GM12873 (cell line): Measurements from ENCODE around the gene KCTD17.

Experiments
- TF ChIP-seq, protein P1 (sequence below): IDR thresholded peaks from 2 replicates; pipeline ENCODE4 v1.5.1; 2012; ENCODE audit warnings: low read depth, mild to moderate bottlenecking, moderate library complexity, low read length, control low read depth; ENCODE audit not compliant: insufficient read depth; ENCODE audit errors: missing control alignments

KCTD17 gene

DNA sequence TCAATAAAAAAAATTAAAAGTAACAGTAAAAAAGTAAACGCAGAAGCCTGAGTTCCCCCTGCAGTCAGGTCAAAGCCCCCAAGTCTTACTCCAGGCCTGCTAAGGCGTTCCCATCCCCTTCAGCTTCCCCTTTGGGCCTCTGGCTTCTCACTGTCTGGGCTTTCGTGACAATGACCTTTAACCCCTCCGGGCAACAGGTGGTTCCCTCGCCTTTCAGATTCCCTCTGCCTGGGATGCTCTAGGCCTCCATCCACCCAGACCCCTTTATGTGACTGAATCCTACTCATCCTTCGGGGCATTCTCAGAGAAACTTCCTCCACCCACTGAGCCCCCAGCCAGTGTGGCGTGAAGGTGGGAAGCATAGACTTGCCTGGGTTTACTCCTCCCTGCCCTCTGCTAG, 24.0 kb upstream of the KCTD17 start:
- TF ChIP-seq, protein P1, sequence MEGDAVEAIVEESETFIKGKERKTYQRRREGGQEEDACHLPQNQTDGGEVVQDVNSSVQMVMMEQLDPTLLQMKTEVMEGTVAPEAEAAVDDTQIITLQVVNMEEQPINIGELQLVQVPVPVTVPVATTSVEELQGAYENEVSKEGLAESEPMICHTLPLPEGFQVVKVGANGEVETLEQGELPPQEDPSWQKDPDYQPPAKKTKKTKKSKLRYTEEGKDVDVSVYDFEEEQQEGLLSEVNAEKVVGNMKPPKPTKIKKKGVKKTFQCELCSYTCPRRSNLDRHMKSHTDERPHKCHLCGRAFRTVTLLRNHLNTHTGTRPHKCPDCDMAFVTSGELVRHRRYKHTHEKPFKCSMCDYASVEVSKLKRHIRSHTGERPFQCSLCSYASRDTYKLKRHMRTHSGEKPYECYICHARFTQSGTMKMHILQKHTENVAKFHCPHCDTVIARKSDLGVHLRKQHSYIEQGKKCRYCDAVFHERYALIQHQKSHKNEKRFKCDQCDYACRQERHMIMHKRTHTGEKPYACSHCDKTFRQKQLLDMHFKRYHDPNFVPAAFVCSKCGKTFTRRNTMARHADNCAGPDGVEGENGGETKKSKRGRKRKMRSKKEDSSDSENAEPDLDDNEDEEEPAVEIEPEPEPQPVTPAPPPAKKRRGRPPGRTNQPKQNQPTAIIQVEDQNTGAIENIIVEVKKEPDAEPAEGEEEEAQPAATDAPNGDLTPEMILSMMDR, result no peak

DNA sequence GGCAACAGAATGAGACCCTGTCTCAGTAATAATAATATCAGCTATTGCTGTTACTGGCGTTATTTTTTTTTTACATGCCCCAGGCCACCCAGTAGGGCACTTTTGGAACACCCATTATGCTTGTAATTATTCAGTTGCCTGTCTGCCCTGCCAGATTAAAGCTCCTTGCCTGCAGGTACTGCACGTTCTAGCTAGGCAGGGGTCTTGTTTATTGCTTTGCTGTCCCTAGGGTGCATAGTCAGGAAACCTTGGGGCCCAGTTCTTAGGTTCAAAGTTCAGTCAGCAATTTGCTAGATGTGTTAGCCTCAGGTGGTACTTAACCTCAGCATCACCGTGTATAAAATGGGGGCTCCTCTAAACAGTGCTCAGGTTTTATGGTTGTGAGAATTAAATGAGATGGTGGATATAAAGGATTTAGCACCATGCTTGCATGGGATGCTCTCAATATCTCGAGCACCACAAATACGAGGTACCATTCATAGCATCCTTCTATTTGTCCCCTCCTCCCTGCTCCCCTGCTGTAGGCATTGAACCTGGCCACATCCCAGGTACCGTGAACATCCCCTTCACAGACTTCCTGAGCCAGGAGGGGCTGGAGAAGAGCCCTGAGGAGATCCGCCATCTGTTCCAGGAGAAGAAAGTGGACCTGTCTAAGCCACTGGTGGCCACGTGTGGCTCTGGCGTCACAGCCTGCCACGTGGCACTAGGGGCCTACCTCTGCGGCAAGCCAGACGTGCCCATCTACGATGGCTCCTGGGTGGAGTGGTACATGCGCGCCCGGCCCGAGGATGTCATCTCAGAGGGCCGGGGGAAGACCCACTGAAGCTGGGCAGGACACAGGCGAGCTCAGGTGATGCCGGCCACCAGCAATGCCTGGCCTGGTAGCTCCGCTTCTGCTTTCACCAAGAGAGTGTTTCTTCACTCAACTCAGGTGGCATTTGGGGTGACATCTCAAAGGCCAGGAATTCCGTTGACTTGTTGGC, 22.6 kb upstream of the KCTD17 start:
- TF ChIP-seq, protein P1, result no peak

DNA sequence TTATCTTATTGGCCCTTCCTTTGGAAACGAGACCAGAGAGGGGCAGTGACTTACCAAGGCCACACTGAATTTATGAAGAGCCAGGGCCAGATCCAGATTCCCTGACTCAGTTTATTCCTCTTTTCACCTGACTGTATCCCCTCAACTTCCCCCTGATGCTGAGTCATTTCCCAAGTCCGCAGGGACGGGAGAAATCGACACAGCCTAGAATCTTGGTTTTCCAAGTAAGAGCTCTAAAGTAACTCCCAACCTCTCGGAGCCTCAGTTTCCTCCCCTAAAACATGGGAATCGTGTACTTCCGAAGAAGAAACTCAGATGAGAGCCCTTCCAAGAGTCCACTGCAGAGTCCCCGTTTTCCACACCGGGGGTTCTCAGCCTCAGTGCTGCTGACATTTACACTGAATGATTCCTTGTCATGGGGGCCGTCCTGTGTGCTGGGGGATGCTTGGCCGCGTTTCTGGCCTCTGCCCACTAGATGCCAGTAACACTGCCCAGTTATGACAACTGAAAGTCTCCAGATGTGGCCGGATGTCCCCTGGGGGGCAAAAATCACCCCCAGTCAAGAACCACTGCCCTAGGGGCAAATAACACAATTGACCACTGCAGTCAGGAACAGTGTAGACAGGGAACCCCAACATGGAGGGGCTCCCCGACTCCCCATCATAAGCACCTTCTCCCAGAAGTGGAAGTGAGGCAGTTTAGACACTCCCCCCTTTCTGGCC, 20.8 kb upstream of the KCTD17 start:
- TF ChIP-seq, protein P1, result no peak

DNA sequence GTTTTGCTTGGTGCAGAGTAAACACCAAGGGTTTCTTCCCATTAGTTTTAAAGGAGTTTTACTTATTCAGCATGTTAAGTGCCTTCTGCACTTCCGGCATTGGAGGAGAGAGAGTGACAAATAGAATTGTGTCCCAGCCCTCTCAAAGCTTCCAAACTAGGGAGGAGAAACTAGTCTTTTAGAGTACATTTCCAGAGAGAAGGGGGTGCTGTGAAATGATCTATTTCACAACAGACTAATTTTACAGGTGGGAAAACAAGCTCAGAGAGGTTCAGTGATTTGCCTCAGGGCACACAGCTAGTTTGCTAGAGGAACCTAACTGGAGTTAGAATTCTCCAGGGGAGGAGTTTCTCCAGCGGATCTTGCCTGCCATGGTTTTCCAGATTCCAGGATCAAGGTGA, 19.4 kb upstream of the KCTD17 start:
- TF ChIP-seq, protein P1, result no peak

DNA sequence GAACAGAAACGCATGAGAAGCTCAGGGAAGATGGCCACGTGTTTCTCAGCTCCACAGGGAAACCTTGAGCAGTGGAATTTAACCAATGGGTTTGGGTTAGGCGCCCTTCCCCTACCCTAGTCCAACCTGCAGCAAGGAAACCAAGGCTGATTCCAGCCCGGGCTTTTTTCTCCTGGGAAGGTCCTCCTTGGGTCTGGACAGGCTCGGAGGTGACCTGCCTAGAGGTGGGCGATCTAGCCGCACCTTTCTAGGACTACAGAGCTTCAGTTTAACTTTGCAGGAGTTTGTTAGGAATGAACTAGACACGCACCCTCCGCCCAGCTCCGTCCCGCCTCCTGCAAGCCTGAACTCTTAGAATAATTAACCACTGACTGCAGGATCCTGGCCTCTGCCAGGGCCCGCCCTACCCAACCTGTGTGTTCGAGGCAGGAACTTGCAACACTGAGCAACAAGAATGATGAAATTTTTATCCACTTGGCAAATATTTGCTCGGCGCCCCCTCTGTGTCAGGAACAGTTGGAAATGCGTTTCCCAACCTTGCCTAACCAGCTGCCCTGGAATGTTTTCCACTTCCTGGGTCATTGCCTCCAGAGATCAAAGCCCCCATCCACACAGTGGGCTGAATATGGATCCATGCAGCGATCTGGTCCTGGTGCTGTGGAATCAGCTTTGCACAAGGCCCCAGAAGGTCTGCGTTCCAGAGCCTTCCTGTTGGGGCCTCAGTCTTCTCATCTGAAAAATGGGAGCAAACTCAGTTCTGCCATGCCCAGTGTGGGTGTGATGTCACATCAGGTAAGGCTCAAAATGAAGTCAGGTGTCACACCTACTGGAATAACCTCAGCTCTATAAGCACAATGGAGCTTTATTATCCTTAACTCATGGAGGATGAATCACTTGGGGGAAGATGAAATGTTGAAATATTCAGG, 18.7 kb upstream of the KCTD17 start:
- TF ChIP-seq, protein P1, result no peak

DNA sequence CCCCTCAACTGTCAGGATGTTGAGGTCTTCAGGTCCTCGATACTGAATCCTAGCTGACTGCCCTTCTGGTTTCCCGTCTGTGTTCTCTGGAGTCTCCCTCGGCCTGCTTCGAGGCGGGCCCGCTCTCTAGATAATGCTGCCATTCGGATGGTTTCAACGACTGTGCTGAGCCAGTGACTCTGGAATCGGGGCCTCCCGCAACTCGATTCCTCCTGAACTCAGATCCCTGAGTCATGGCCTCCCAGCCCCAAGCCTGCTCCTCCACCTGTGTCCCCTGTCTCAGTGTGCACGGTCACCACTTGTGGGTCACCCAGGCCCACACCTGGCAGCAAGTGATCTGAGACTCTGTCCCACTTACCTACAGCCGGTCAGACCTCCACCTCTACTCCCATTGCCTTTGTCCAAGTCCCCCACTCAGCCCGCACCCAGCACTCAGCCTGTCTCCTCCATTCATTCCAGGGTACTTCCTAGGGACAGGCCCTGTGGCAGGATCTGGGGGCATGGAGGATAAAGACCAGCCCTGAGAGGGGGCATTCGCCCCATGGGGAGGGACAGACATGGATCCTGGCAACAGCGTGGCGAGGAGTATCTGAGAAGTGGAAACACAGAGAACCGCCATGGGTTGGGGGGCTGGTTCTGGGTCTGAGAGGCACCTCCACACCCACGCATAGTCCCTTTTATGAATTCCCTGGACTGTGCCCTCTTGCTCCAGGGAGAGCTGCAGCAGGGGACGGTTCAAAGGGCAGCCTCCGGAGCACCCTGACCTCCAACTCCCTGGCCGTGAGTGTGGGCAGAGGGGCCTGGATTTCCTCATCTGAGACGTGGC, 17.7 kb upstream of the KCTD17 start:
- TF ChIP-seq, protein P1, result no peak
